Measurements from ENCODE around the gene GRID2. TPM values are rescaled to one million over a fixed set of nuclear protein-coding genes. Genes with fewer than 3 reads are reported as not detected.

Gene GRID2
- polyA plus RNA-seq, 1 experiment, result not detected

- TF ChIP-seq CTCF (IDR thresholded peaks at IDR 0.05; ENCODE audit: insufficient read depth, low read depth, low read length), result no peak
- Histone ChIP-seq H3K4me3 (ENCODE audit: low read depth, low read length) (no peak overlapping the region), H3K36me3 (ENCODE audit: control insufficient read depth, insufficient read depth, low read length) (no peaks in the 10 kb centered on the region), H3K27me3 (ENCODE audit: control insufficient read depth, insufficient read depth, low read length) (no peaks in the 10 kb centered on the region)
- POLR2A ChIA-PET, result no interaction called here
- CTCF ChIA-PET, result no interaction called here
- no peak for DNase-seq (ENCODE audit: low read depth)
Measured at GRCh38 chr4:93243262-93243661, 939.5 kb downstream of the GRID2 start.

GRCh38 chr4:93261207-93261606 lies 957.4 kb downstream of the GRID2 start:
- DNase-seq (ENCODE audit: low read depth), result no peak
- POLR2A ChIA-PET, result no interaction called here
- Histone ChIP-seq H3K36me3 (ENCODE audit: control insufficient read depth, insufficient read depth, low read length) (no peaks in the 10 kb centered on the region), H3K27me3 (ENCODE audit: control insufficient read depth, insufficient read depth, low read length) (no peaks in the 10 kb centered on the region), H3K4me3 (ENCODE audit: low read depth, low read length) (no peak overlapping the region)
- CTCF ChIA-PET, result no interaction called here
- no peak for TF ChIP-seq CTCF (IDR thresholded peaks at IDR 0.05; ENCODE audit: insufficient read depth, low read depth, low read length)

- H3K4me3 ChIP-seq (ENCODE audit: low read depth, low read length), result no peak overlapping the region
- H3K36me3 ChIP-seq (ENCODE audit: control insufficient read depth, insufficient read depth, low read length), result no peaks in the 10 kb centered on the region
- no peak for TF ChIP-seq CTCF (IDR thresholded peaks at IDR 0.05; ENCODE audit: insufficient read depth, low read depth, low read length)
- no peaks in the 10 kb centered on the region for H3K27me3 ChIP-seq (ENCODE audit: control insufficient read depth, insufficient read depth, low read length)
- CTCF ChIA-PET, result no interaction called here
- POLR2A ChIA-PET, result no interaction called here
- DNase-seq (ENCODE audit: low read depth), result no peak
Measured at GRCh38 chr4:93263166-93263565, 959.4 kb downstream of the GRID2 start.

GRCh38 chr4:93267747-93268146 lies 964.0 kb downstream of the GRID2 start:
- no peak for TF ChIP-seq CTCF (IDR thresholded peaks at IDR 0.05; ENCODE audit: insufficient read depth, low read depth, low read length)
- no peak overlapping the region for H3K4me3 ChIP-seq (ENCODE audit: low read depth, low read length)
- POLR2A ChIA-PET, result no interaction called here
- DNase-seq (ENCODE audit: low read depth), result no peak
- no peaks in the 10 kb centered on the region for H3K27me3 ChIP-seq (ENCODE audit: control insufficient read depth, insufficient read depth, low read length)
- CTCF ChIA-PET, result no interaction called here
- no peaks in the 10 kb centered on the region for H3K36me3 ChIP-seq (ENCODE audit: control insufficient read depth, insufficient read depth, low read length)

GRCh38 chr4:93285346-93285745 lies 981.6 kb downstream of the GRID2 start:
- ChIA-PET CTCF (no interaction called here), POLR2A (no interaction called here)
- no peak overlapping the region for H3K4me3 ChIP-seq (ENCODE audit: low read depth, low read length)
- no peak for TF ChIP-seq CTCF (IDR thresholded peaks at IDR 0.05; ENCODE audit: insufficient read depth, low read depth, low read length)
- no peaks in the 10 kb centered on the region for H3K27me3 ChIP-seq (ENCODE audit: control insufficient read depth, insufficient read depth, low read length)
- no peaks in the 10 kb centered on the region for H3K36me3 ChIP-seq (ENCODE audit: control insufficient read depth, insufficient read depth, low read length)
- no peak for DNase-seq (ENCODE audit: low read depth)

Measured in BJ (cell line).